ENCODE measurements around the gene CLCF1. TPM values are rescaled to one million over a fixed set of nuclear protein-coding genes. Genes with fewer than 3 reads are reported as not detected.

CLCF1 gene
- total and polyA plus RNA-seq, 2 of the 13 experiments (the other 11 are each of a cell fraction or from before 2014, with no cell fraction given) = 0.49 to 0.78 TPM

DNA sequence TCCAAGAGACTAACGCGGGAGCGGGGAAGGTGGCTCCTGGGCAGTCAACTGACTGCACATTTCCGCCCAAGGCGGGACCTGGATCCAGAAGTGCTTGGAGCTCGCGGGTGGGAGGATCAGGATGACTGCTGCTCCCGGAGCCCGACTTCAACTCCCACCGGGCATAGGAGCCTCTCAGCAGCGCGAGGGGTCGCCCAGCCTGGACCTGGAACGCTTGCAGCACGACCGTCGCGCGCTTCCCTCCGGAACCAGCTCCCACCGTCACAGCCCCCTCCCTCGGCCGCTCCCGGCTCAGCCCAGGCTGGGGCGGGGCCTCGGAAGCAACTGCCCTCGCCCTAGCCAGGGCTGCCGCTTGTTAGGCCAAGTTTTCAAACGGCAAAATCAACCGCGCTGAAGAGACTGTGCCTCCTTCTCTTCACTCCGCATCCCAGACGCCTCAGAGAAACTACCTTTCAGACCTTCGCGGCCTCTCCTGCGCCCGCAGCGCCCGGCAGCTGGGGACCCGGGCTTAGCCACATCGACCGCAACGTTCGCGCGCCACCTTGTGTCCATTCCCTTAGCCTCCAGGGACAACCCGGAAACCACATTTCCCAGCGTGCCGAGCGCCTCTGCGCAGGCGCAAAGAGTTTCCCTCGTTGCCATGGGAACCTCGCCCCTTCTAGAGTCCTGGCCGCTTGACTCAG, 56.1 kb downstream of the CLCF1 start (continued):
- TF ChIP-seq ZMYM2 (CRISPR knock-in tag; IDR thresholded peaks at IDR 0.05) = 0 out of 2 replicates have a peak, but pooled peaks have one; percentile 72
- no peak; the same call in 1 of the 2 replicates for TF ChIP-seq ZNF274 (CRISPR knock-in tag; IDR thresholded peaks at IDR 0.05)
- TF ChIP-seq ZNF282 (IDR thresholded peaks at IDR 0.05; ENCODE audit: partially characterized antibody) = no peak
- TF ChIP-seq, protein P1, sequence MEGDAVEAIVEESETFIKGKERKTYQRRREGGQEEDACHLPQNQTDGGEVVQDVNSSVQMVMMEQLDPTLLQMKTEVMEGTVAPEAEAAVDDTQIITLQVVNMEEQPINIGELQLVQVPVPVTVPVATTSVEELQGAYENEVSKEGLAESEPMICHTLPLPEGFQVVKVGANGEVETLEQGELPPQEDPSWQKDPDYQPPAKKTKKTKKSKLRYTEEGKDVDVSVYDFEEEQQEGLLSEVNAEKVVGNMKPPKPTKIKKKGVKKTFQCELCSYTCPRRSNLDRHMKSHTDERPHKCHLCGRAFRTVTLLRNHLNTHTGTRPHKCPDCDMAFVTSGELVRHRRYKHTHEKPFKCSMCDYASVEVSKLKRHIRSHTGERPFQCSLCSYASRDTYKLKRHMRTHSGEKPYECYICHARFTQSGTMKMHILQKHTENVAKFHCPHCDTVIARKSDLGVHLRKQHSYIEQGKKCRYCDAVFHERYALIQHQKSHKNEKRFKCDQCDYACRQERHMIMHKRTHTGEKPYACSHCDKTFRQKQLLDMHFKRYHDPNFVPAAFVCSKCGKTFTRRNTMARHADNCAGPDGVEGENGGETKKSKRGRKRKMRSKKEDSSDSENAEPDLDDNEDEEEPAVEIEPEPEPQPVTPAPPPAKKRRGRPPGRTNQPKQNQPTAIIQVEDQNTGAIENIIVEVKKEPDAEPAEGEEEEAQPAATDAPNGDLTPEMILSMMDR (CRISPR knock-in tag; IDR thresholded peaks at IDR 0.05) = peak; percentile 100
- TF ChIP-seq MED13 (CRISPR knock-in tag; IDR thresholded peaks at IDR 0.05) = no peak
- no peak for TF ChIP-seq HNF4A (CRISPR knock-in tag; IDR thresholded peaks at IDR 0.05)
- TF ChIP-seq NONO (IDR thresholded peaks at IDR 0.05) = no peak
- TF ChIP-seq NONO (CRISPR knock-in tag; conservative IDR thresholded peaks at IDR 0.05) = peak; percentile 84; the same call in 1 of the 2 replicates
- TF ChIP-seq HNRNPLL (IDR thresholded peaks at IDR 0.05; ENCODE audit: low read depth, low read length, poor library complexity, severe bottlenecking) = peak; percentile 85
- TF ChIP-seq POLR2AphosphoS2 (IDR thresholded peaks at IDR 0.05; ENCODE audit: low read depth, low read length) = no peak
- TF ChIP-seq ZC3H13 (CRISPR knock-in tag; IDR thresholded peaks at IDR 0.05) = no peak
- TF ChIP-seq, protein P2, sequence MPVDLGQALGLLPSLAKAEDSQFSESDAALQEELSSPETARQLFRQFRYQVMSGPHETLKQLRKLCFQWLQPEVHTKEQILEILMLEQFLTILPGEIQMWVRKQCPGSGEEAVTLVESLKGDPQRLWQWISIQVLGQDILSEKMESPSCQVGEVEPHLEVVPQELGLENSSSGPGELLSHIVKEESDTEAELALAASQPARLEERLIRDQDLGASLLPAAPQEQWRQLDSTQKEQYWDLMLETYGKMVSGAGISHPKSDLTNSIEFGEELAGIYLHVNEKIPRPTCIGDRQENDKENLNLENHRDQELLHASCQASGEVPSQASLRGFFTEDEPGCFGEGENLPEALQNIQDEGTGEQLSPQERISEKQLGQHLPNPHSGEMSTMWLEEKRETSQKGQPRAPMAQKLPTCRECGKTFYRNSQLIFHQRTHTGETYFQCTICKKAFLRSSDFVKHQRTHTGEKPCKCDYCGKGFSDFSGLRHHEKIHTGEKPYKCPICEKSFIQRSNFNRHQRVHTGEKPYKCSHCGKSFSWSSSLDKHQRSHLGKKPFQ (CRISPR knock-in tag; IDR thresholded peaks at IDR 0.05; ENCODE audit: insufficient replicate concordance) = no peak
- TF ChIP-seq, protein P3, sequence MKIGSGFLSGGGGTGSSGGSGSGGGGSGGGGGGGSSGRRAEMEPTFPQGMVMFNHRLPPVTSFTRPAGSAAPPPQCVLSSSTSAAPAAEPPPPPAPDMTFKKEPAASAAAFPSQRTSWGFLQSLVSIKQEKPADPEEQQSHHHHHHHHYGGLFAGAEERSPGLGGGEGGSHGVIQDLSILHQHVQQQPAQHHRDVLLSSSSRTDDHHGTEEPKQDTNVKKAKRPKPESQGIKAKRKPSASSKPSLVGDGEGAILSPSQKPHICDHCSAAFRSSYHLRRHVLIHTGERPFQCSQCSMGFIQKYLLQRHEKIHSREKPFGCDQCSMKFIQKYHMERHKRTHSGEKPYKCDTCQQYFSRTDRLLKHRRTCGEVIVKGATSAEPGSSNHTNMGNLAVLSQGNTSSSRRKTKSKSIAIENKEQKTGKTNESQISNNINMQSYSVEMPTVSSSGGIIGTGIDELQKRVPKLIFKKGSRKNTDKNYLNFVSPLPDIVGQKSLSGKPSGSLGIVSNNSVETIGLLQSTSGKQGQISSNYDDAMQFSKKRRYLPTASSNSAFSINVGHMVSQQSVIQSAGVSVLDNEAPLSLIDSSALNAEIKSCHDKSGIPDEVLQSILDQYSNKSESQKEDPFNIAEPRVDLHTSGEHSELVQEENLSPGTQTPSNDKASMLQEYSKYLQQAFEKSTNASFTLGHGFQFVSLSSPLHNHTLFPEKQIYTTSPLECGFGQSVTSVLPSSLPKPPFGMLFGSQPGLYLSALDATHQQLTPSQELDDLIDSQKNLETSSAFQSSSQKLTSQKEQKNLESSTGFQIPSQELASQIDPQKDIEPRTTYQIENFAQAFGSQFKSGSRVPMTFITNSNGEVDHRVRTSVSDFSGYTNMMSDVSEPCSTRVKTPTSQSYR (CRISPR knock-in tag; IDR thresholded peaks at IDR 0.05; ENCODE audit: borderline replicate concordance) = no peak; the same call in 1 of the 2 replicates
- TF ChIP-seq ZEB1 (IDR thresholded peaks at IDR 0.05; ENCODE audit: insufficient replicate concordance, low read depth) = no peak
- no peak for TF ChIP-seq ZNF510 (CRISPR knock-in tag; IDR thresholded peaks at IDR 0.05; ENCODE audit: low read depth)
- TF ChIP-seq BCL6 (CRISPR knock-in tag; IDR thresholded peaks at IDR 0.05) = no peak; the same call in 1 of the 2 replicates
- TF ChIP-seq, protein P4, sequence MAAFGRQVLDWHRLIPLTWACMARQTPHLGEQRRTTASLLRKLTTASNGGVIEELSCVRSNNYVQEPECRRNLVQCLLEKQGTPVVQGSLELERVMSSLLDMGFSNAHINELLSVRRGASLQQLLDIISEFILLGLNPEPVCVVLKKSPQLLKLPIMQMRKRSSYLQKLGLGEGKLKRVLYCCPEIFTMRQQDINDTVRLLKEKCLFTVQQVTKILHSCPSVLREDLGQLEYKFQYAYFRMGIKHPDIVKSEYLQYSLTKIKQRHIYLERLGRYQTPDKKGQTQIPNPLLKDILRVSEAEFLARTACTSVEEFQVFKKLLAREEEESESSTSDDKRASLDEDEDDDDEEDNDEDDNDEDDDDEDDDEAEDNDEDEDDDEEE (CRISPR knock-in tag; IDR thresholded peaks at IDR 0.05) = no peak; the same call in 1 of the 2 replicates
- TF ChIP-seq PHF21A (CRISPR knock-in tag; IDR thresholded peaks at IDR 0.05) = peak; percentile 82; the same call in 1 of the 2 replicates
- TF ChIP-seq TBP (CRISPR knock-in tag; IDR thresholded peaks at IDR 0.05) = 0 out of 2 replicates have a peak, but pooled peaks have one; percentile 39
- no peak for TF ChIP-seq ZNF672 (CRISPR knock-in tag; IDR thresholded peaks at IDR 0.05)
- TF ChIP-seq HOXA3 (CRISPR knock-in tag; IDR thresholded peaks at IDR 0.05) = peak; percentile 56; the same call in 1 of the 2 replicates
- TF ChIP-seq MYC (CRISPR knock-in tag; IDR thresholded peaks at IDR 0.05; ENCODE audit: borderline replicate concordance) = peak; percentile 42; the same call in 1 of the 2 replicates
- TF ChIP-seq ZNF749 (CRISPR knock-in tag; IDR thresholded peaks at IDR 0.05; ENCODE audit: borderline replicate concordance) = peak; percentile 71; the same call in 1 of the 2 replicates
- TF ChIP-seq CAMTA2 (CRISPR knock-in tag; IDR thresholded peaks at IDR 0.05; ENCODE audit: borderline replicate concordance) = peak; percentile 98

All from HepG2 (cell line).